ENCODE results near the gene UBA5.

DNA sequence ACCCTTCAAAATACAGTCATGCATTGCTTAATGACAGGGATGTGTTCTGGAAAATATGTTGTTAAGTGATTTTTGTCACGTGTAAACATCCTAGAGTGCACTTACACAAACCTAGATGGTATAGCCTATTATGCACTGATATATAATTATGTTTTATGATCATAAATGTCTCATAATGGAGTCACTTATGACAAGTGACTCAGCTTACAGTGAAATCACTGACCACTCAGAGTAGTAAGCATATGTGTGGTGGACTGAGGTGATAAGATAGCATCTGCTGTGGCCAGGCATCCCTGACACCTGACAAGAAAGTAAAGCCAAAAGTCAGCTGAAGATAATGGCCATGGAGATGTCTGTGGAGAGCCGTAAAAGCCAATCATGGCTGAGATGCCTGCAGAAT lies 5.9 kb upstream of the UBA5 start:
- TF ChIP-seq POLR2A (IDR thresholded peaks at IDR 0.05) = no peak
- TF ChIP-seq CTCF (IDR thresholded peaks at IDR 0.05 in 8 of 11, conservative IDR thresholded peaks at IDR 0.05 in 3 of 11) = no peak

All from spleen (tissue), 7 donors.